ENCODE data around the gene CPNE5. TPM values are rescaled to one million over a fixed set of nuclear protein-coding genes. Genes with fewer than 3 reads are reported as not detected.
A peak's percentile ranks its signal among the peaks of the same experiment; 100 is the strongest.

The CPNE5 gene
- polyA plus RNA-seq, 4 donors, result 2.0 to 10.8 (median 4.1) TPM

- Histone ChIP-seq H3K27ac (ENCODE audit: low read depth in 1 of 3, low read length in 2 of 3) (no peak overlapping the region), H3K4me1 (ENCODE audit: control insufficient read depth in 3 of 3, insufficient read depth in 2 of 3, low read depth in 1 of 3, low read length in 2 of 3) (peaks cover 0 to 37% (median 4%) of the 10 kb centered on the region in 3 donors), H3K27me3 (ENCODE audit: control insufficient read depth in 3 of 3, insufficient read depth in 3 of 3, low read length in 3 of 3) (peaks cover 0 to 23% (median 0%) of the 10 kb centered on the region in 3 donors), H3K4me3 (ENCODE audit: low read depth in 1 of 3, low read length in 3 of 3) (no peak overlapping the region), H3K9me3 (ENCODE audit: control insufficient read depth in 2 of 2, insufficient read depth in 1 of 2, low read depth in 1 of 2, low read length in 1 of 2) (no peaks in the 10 kb centered on the region), H3K36me3 (ENCODE audit: control insufficient read depth in 3 of 3, insufficient read depth in 2 of 3, low read depth in 1 of 3, low read length in 3 of 3) (no peaks in the 10 kb centered on the region)
- FAIRE-seq (no peak), DNase-seq (no peak)
- 79 to 80% (median 79%) methylated on average over 19 of the region's 19 CpGs for WGBS, 3 donors
Observed at GRCh38 chr6:36844232-36845170, 5.3 kb upstream of the CPNE5 start.

GRCh38 chr6:36843170-36843569 lies 3.9 kb upstream of the CPNE5 start:
- WGBS, 3 donors, result 62 to 84% (median 77%) methylated on average over 4 of the region's 4 CpGs
- Histone ChIP-seq H3K27me3 (ENCODE audit: control insufficient read depth in 3 of 3, insufficient read depth in 3 of 3, low read length in 3 of 3) (peaks cover 0 to 37% (median under 1%) of the 10 kb centered on the region in 3 donors), H3K4me3 (ENCODE audit: low read depth in 1 of 3, low read length in 3 of 3) (no peak overlapping the region), H3K36me3 (ENCODE audit: control insufficient read depth in 3 of 3, insufficient read depth in 2 of 3, low read depth in 1 of 3, low read length in 3 of 3) (no peaks in the 10 kb centered on the region), H3K9me3 (ENCODE audit: control insufficient read depth in 2 of 2, insufficient read depth in 1 of 2, low read depth in 1 of 2, low read length in 1 of 2) (no peaks in the 10 kb centered on the region), H3K4me1 (ENCODE audit: control insufficient read depth in 3 of 3, insufficient read depth in 2 of 3, low read depth in 1 of 3, low read length in 2 of 3) (peaks cover 0 to 29% (median 6%) of the 10 kb centered on the region in 3 donors), H3K27ac (ENCODE audit: low read depth in 1 of 3, low read length in 2 of 3) (no peak overlapping the region)
- FAIRE-seq, result no peak
- DNase-seq, result peak in 1 of 2 donors; percentile 46

- no peak for DNase-seq
- Histone ChIP-seq H3K9me3 (ENCODE audit: control insufficient read depth in 2 of 2, insufficient read depth in 1 of 2, low read depth in 1 of 2, low read length in 1 of 2) (no peaks in the 10 kb centered on the region), H3K4me3 (ENCODE audit: low read depth in 1 of 3, low read length in 3 of 3) (no peak overlapping the region), H3K36me3 (ENCODE audit: control insufficient read depth in 3 of 3, insufficient read depth in 2 of 3, low read depth in 1 of 3, low read length in 3 of 3) (no peaks in the 10 kb centered on the region), H3K27me3 (ENCODE audit: control insufficient read depth in 3 of 3, insufficient read depth in 3 of 3, low read length in 3 of 3) (peaks cover 0 to 51% (median 3%) of the 10 kb centered on the region in 3 donors), H3K4me1 (ENCODE audit: control insufficient read depth in 3 of 3, insufficient read depth in 2 of 3, low read depth in 1 of 3, low read length in 2 of 3) (peaks cover 0 to 27% (median 6%) of the 10 kb centered on the region in 3 donors), H3K27ac (ENCODE audit: low read depth in 1 of 3, low read length in 2 of 3) (no peak overlapping the region)
- no peak for FAIRE-seq
- 80 to 85% (median 85%) methylated on average over 2 of the region's 2 CpGs for WGBS, 3 donors
Observed at GRCh38 chr6:36841756-36842155, 2.5 kb upstream of the CPNE5 start.

GRCh38 chr6:36840432-36841403 lies 1.5 kb upstream of the CPNE5 start:
- Histone ChIP-seq H3K27ac (ENCODE audit: low read depth in 1 of 3, low read length in 2 of 3) (no peak overlapping the region), H3K4me1 (ENCODE audit: control insufficient read depth in 3 of 3, insufficient read depth in 2 of 3, low read depth in 1 of 3, low read length in 2 of 3) (peaks cover 0 to 27% (median 6%) of the 10 kb centered on the region in 3 donors), H3K4me3 (ENCODE audit: low read depth in 1 of 3, low read length in 3 of 3) (peak overlapping the region in 2 of 3 donors; percentile 43 to 49), H3K36me3 (ENCODE audit: control insufficient read depth in 3 of 3, insufficient read depth in 2 of 3, low read depth in 1 of 3, low read length in 3 of 3) (no peaks in the 10 kb centered on the region), H3K27me3 (ENCODE audit: control insufficient read depth in 3 of 3, insufficient read depth in 3 of 3, low read length in 3 of 3) (peaks cover 0 to 54% (median 3%) of the 10 kb centered on the region in 3 donors), H3K9me3 (ENCODE audit: control insufficient read depth in 2 of 2, insufficient read depth in 1 of 2, low read depth in 1 of 2, low read length in 1 of 2) (no peaks in the 10 kb centered on the region)
- WGBS, 3 donors, result 17 to 24% (median 17%) methylated on average over 43 to 44 of the region's 44 CpGs
- FAIRE-seq (no peak), DNase-seq (peak in 1 of 2 donors; percentile 39)

- Histone ChIP-seq H3K27me3 (ENCODE audit: control insufficient read depth in 3 of 3, insufficient read depth in 3 of 3, low read length in 3 of 3) (peaks cover 0 to 48% (median 3%) of the 10 kb centered on the region in 3 donors), H3K4me3 (ENCODE audit: low read depth in 1 of 3, low read length in 3 of 3) (peak overlapping the region; percentile 35 to 49 (median 43)), H3K9me3 (ENCODE audit: control insufficient read depth in 2 of 2, insufficient read depth in 1 of 2, low read depth in 1 of 2, low read length in 1 of 2) (no peaks in the 10 kb centered on the region), H3K27ac (ENCODE audit: low read depth in 1 of 3, low read length in 2 of 3) (no peak overlapping the region), H3K4me1 (ENCODE audit: control insufficient read depth in 3 of 3, insufficient read depth in 2 of 3, low read depth in 1 of 3, low read length in 2 of 3) (peaks cover 0 to 27% (median 6%) of the 10 kb centered on the region in 3 donors), H3K36me3 (ENCODE audit: control insufficient read depth in 3 of 3, insufficient read depth in 2 of 3, low read depth in 1 of 3, low read length in 3 of 3) (no peaks in the 10 kb centered on the region)
- WGBS, 3 donors, result 0 to 1% (median 1%) methylated on average over 33 to 70 of the region's 70 CpGs
- peak; percentile 32 to 66 for DNase-seq
- FAIRE-seq, result no peak
Observed at GRCh38 chr6:36839749-36840431, 646 bp upstream of the CPNE5 start.

- peaks cover 0 to 5% of the 10 kb centered on the region in 2 donors for H3K9me3 ChIP-seq (ENCODE audit: control insufficient read depth in 2 of 2, insufficient read depth in 1 of 2, low read depth in 1 of 2, low read length in 1 of 2)
- H3K27ac ChIP-seq (ENCODE audit: low read depth in 1 of 3, low read length in 2 of 3), result no peak overlapping the region
- peaks cover 0 to 50% (median 3%) of the 10 kb centered on the region in 3 donors for H3K27me3 ChIP-seq (ENCODE audit: control insufficient read depth in 3 of 3, insufficient read depth in 3 of 3, low read length in 3 of 3)
- no peak overlapping the region for H3K4me3 ChIP-seq (ENCODE audit: low read depth in 1 of 3, low read length in 3 of 3)
- peaks cover 0 to 19% (median 6%) of the 10 kb centered on the region in 3 donors for H3K4me1 ChIP-seq (ENCODE audit: control insufficient read depth in 3 of 3, insufficient read depth in 2 of 3, low read depth in 1 of 3, low read length in 2 of 3)
- no peaks in the 10 kb centered on the region for H3K36me3 ChIP-seq (ENCODE audit: control insufficient read depth in 3 of 3, insufficient read depth in 2 of 3, low read depth in 1 of 3, low read length in 3 of 3)
- WGBS, 3 donors, result 93 to 97% (median 97%) methylated on average over 6 of the region's 6 CpGs
- FAIRE-seq (no peak), DNase-seq (no peak)
Observed at GRCh38 chr6:36837686-36838085, 1.6 kb downstream of the CPNE5 start.

- Histone ChIP-seq H3K36me3 (ENCODE audit: control insufficient read depth in 3 of 3, insufficient read depth in 2 of 3, low read depth in 1 of 3, low read length in 3 of 3) (no peaks in the 10 kb centered on the region), H3K27me3 (ENCODE audit: control insufficient read depth in 3 of 3, insufficient read depth in 3 of 3, low read length in 3 of 3) (peaks cover 0 to 50% (median 3%) of the 10 kb centered on the region in 3 donors), H3K4me3 (ENCODE audit: low read depth in 1 of 3, low read length in 3 of 3) (no peak overlapping the region), H3K4me1 (ENCODE audit: control insufficient read depth in 3 of 3, insufficient read depth in 2 of 3, low read depth in 1 of 3, low read length in 2 of 3) (peaks cover 0 to 19% (median 6%) of the 10 kb centered on the region in 3 donors), H3K9me3 (ENCODE audit: control insufficient read depth in 2 of 2, insufficient read depth in 1 of 2, low read depth in 1 of 2, low read length in 1 of 2) (peaks cover 0 to 12% of the 10 kb centered on the region in 2 donors), H3K27ac (ENCODE audit: low read depth in 1 of 3, low read length in 2 of 3) (no peak overlapping the region)
- WGBS, 3 donors, result 93 to 100% (median 96%) methylated on average over 2 of the region's 2 CpGs
- no peak for DNase-seq
- no peak for FAIRE-seq
Observed at GRCh38 chr6:36837022-36837339, 2.3 kb downstream of the CPNE5 start.

All from small intestine (tissue), 7 donors.